Lower leg skin (tissue), 4 donors: Measurements from ENCODE around the gene FGGY. TPM values are rescaled to one million over a fixed set of nuclear protein-coding genes. Genes with fewer than 3 reads are reported as not detected.
A peak's percentile ranks its signal among the peaks of the same experiment; 100 is the strongest.

ENCODE experiments used
- DNase-seq, 2 donors: peaks; one replicate each; pipeline ENCODE4 v3.0.0-alpha.2; 2019; ENCODE audit warnings: low spot score in 2 of 2
- H3K4me3 ChIP-seq: fragments of 200-600 bp; sonication (generic); 2 replicates; pipeline ENCODE4 v1.5.1; 2017; ENCODE audit warnings: mild to moderate bottlenecking, low read depth; ENCODE audit not compliant: poor library complexity, severe bottlenecking
- CTCF ChIP-seq, 3 donors: fragments of 450-650 bp; IDR thresholded peaks; one replicate each; pipeline ENCODE4 v1.5.1; 2016; ENCODE audit warnings: antibody characterized with exemption in 3 of 3, mild to moderate bottlenecking in 3 of 3, moderate library complexity in 2 of 3
- POLR2A ChIP-seq, 2 donors: fragments of 450-650 bp; IDR thresholded peaks; one replicate each; pipeline ENCODE4 v1.6.1; 2016 to 2017; ENCODE audit warnings: antibody characterized with exemption in 2 of 2, mild to moderate bottlenecking in 1 of 2, moderate library complexity in 1 of 2
- WGBS, 2 donors: methylation state at CpG; one replicate each; pipeline ENCODE4 v1.1.5; 2018; 5-methylcytosine and 5-hydroxymethylcytosine counted together
- intact Hi-C: fragments of 100-400 bp; cut with DNase I; formaldehyde crosslinking; loops from one replicate; pipeline ENCODE4 v1.15.0; 2023; ENCODE audit warnings: low total_unique reads
- total RNA-seq, 4 donors: library from RNA; depleted of rRNA; stranded (reverse); fragments of >200 nt; gene quantifications; one replicate each; pipeline ENCODE4 v1.1.0, GENCODE V29; 2016

The FGGY gene
- total RNA-seq, 4 donors from 2014 or later = 10.0 to 29.5 (median 17.5) TPM

- no peak for TF ChIP-seq POLR2A (IDR thresholded peaks at IDR 0.05)
- TF ChIP-seq CTCF (IDR thresholded peaks at IDR 0.05) = no peak
- no peak overlapping the region for H3K4me3 ChIP-seq
- 41 to 49% methylated on average over 6 of the region's 6 CpGs for WGBS, 2 donors
- peak; percentile 75 to 92 for DNase-seq
- intact Hi-C loops = no loop called here
Observed at GRCh38 chr1:59367301-59368007, 70.6 kb downstream of the FGGY start.

GRCh38 chr1:59368008-59368670, 71.2 kb downstream of the FGGY start:
- WGBS, 2 donors = 69 to 72% methylated on average over 5 of the region's 5 CpGs
- intact Hi-C loops = no loop called here

GRCh38 chr1:59375321-59376220, 78.7 kb downstream of the FGGY start:
- no peak for DNase-seq
- 52 to 55% methylated on average over 6 of the region's 6 CpGs for WGBS, 2 donors
- TF ChIP-seq POLR2A (IDR thresholded peaks at IDR 0.05) (no peak), CTCF (IDR thresholded peaks at IDR 0.05) (no peak)
- H3K4me3 ChIP-seq = no peak overlapping the region
- intact Hi-C loops = no loop called here

More at GRCh38 chr1:59368008-59368670, 71.2 kb downstream of the FGGY start:
- TF ChIP-seq POLR2A (IDR thresholded peaks at IDR 0.05) (no peak), CTCF (IDR thresholded peaks at IDR 0.05) (no peak)
- no peak overlapping the region for H3K4me3 ChIP-seq
- DNase-seq = no peak

GRCh38 chr1:59377350-59377904, 80.5 kb downstream of the FGGY start:
- no peak overlapping the region for H3K4me3 ChIP-seq
- intact Hi-C loops = no loop called here
- no peak for DNase-seq
- WGBS, 2 donors = 96 to 98% methylated on average over 3 of the region's 3 CpGs
- TF ChIP-seq POLR2A (IDR thresholded peaks at IDR 0.05) (no peak), CTCF (IDR thresholded peaks at IDR 0.05) (no peak)

- 63 to 80% methylated on average over 7 of the region's 7 CpGs for WGBS, 2 donors
- H3K4me3 ChIP-seq = no peak overlapping the region
- DNase-seq = no peak
- TF ChIP-seq POLR2A (IDR thresholded peaks at IDR 0.05) = no peak
- TF ChIP-seq CTCF (IDR thresholded peaks at IDR 0.05) = no peak
- intact Hi-C loops = no loop called here
Observed at GRCh38 chr1:59378621-59379370, 81.9 kb downstream of the FGGY start.
